ENCODE measurements around the gene NKPD1.

NKPD1 gene

GRCh38 chr19:45150751-45151281, 10.0 kb downstream of the NKPD1 start:
- TF ChIP-seq CTCF (IDR thresholded peaks at IDR 0.05), result no peak

- TF ChIP-seq CTCF (IDR thresholded peaks at IDR 0.05), result no peak
Measured at GRCh38 chr19:45150180-45150579, 10.6 kb downstream of the NKPD1 start.

GRCh38 chr19:45149129-45149528, 11.7 kb downstream of the NKPD1 start:
- no peak for TF ChIP-seq CTCF (IDR thresholded peaks at IDR 0.05)

- TF ChIP-seq CTCF (IDR thresholded peaks at IDR 0.05), result no peak
Measured at GRCh38 chr19:45147835-45148676, 12.7 kb downstream of the NKPD1 start.

GRCh38 chr19:45146741-45147205, 14.0 kb downstream of the NKPD1 start:
- no peak for TF ChIP-seq CTCF (IDR thresholded peaks at IDR 0.05)

- TF ChIP-seq CTCF (IDR thresholded peaks at IDR 0.05), result no peak
Measured at GRCh38 chr19:45146251-45146650, 14.5 kb downstream of the NKPD1 start.

GRCh38 chr19:45145270-45146189, 15.3 kb downstream of the NKPD1 start:
- TF ChIP-seq CTCF (IDR thresholded peaks at IDR 0.05), result no peak

Measured in LNCAP (cell line).